SU-DHL-6 (cell line): ENCODE results near the gene RNU2-63P.

Experiments
- EZH2phosphoT487 ChIP-seq: fragments of 200-600 bp; sonication (generic), shearing (Covaris generic); conservative IDR thresholded peaks from 2 replicates; pipeline ENCODE4 v1.6.1; 2018; ENCODE audit warnings: mild to moderate bottlenecking, antibody characterized with exemption, low read length, moderate library complexity, mixed read lengths
- TF ChIP-seq, protein P1 (sequence below): fragments of 200-600 bp; sonication (generic); IDR thresholded peaks from one replicate; pipeline ENCODE4 v1.5.1; 2017; ENCODE audit warnings: antibody characterized with exemption, mild to moderate bottlenecking, low read length, moderate library complexity; ENCODE audit not compliant: insufficient read depth, poor library complexity, severe bottlenecking

DNA sequence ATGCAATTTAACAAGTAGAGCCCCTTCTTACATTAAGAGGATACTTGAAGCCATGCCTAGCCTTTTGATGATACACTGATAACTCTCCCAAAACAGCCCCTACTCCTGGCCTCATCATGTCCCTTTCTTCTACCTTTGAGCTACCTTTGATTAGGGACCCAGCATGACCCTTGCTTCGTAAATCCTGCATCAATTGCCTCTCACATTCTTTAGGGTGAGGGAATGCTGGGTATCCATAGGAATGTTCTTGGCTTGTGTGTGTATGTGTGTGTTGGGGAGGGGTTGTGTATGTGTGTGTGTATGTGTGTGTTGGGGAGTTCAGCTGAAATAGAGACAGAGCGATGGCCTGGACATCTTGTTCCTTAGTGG, 44.5 kb upstream of the RNU2-63P start:
- TF ChIP-seq, protein P1, sequence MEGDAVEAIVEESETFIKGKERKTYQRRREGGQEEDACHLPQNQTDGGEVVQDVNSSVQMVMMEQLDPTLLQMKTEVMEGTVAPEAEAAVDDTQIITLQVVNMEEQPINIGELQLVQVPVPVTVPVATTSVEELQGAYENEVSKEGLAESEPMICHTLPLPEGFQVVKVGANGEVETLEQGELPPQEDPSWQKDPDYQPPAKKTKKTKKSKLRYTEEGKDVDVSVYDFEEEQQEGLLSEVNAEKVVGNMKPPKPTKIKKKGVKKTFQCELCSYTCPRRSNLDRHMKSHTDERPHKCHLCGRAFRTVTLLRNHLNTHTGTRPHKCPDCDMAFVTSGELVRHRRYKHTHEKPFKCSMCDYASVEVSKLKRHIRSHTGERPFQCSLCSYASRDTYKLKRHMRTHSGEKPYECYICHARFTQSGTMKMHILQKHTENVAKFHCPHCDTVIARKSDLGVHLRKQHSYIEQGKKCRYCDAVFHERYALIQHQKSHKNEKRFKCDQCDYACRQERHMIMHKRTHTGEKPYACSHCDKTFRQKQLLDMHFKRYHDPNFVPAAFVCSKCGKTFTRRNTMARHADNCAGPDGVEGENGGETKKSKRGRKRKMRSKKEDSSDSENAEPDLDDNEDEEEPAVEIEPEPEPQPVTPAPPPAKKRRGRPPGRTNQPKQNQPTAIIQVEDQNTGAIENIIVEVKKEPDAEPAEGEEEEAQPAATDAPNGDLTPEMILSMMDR: no peak
- no peak for TF ChIP-seq EZH2phosphoT487
